HepG2 (cell line): ENCODE results near the gene COA1. TPM values are rescaled to one million over a fixed set of nuclear protein-coding genes. Genes with fewer than 3 reads are reported as not detected.

Experiments used
- CAMTA2 ChIP-seq: sonication (generic); formaldehyde crosslinking; IDR thresholded peaks from 2 replicates; pipeline ENCODE4 v1.4.0; 2020; ENCODE audit warnings: mild to moderate bottlenecking, missing genetic modification reagents, borderline replicate concordance
- MEIS2 ChIP-seq: sonication (generic); formaldehyde crosslinking; IDR thresholded peaks from 2 replicates; pipeline ENCODE4 v1.9.0; 2021; ENCODE audit warnings: mild to moderate bottlenecking, missing genetic modification reagents
- POGZ ChIP-seq: sonication (generic); formaldehyde crosslinking; IDR thresholded peaks from 2 replicates; pipeline ENCODE4 v1.4.0; 2020; ENCODE audit warnings: mild to moderate bottlenecking, missing genetic modification reagents
- SIN3A ChIP-seq: IDR thresholded peaks from 2 replicates; pipeline ENCODE4 v1.6.1; 2011; ENCODE audit warnings: low read depth, mild to moderate bottlenecking, control low read depth, low read length, borderline replicate concordance
- ZBTB46 ChIP-seq: sonication (generic); formaldehyde crosslinking; IDR thresholded peaks from 2 replicates; pipeline ENCODE4 v1.4.0; 2020; ENCODE audit warnings: mild to moderate bottlenecking, missing genetic modification reagents, borderline replicate concordance
- ZNF121 ChIP-seq: sonication (generic); formaldehyde crosslinking; IDR thresholded peaks from 2 replicates; pipeline ENCODE4 v1.5.0; 2020; ENCODE audit warnings: mild to moderate bottlenecking, missing genetic modification reagents
- ZNF672 ChIP-seq: sonication (generic); formaldehyde crosslinking; IDR thresholded peaks from 2 replicates; pipeline ENCODE4 v1.8.1; 2022; ENCODE audit warnings: missing genetic modification reagents
- ZNF770 ChIP-seq: sonication (generic); formaldehyde crosslinking; IDR thresholded peaks from 2 replicates; pipeline ENCODE4 v1.5.0; 2020; ENCODE audit warnings: mild to moderate bottlenecking, missing genetic modification reagents
- ZNF878 ChIP-seq: sonication (generic); formaldehyde crosslinking; IDR thresholded peaks from 2 replicates; pipeline ENCODE4 v1.8.1; 2023; ENCODE audit warnings: mild to moderate bottlenecking, missing genetic modification reagents, moderate library complexity
- polyA plus RNA-seq, 8 experiments: library from polyadenylated mRNA; depleted of rRNA in 3 of 8; stranded (reverse) in 7 of 8; unstranded in 1 of 8; fragments of >200 nt; fragmentation: Illumina TruSeq in 4 of 8; extraction: Trizol in 4 of 8; gene quantifications; 2 replicates each; pipeline versions ENCODE4 v1.2.1 to v1.2.3, GENCODE V29; 2011 to 2016; ENCODE audit warnings: low read depth in 4 of 8, missing spikeins in 1 of 8, mixed read lengths in 1 of 8; ENCODE audit not compliant: insufficient read depth in 1 of 8
- total RNA-seq, 5 experiments: library from RNA; depleted of rRNA; stranded (reverse); fragments of >200 nt; fragmentation: Illumina TruSeq; extraction: Trizol; gene quantifications; 2 replicates each; pipeline ENCODE4 v1.2.3, GENCODE V29; 2016; ENCODE audit warnings: low read depth in 1 of 5

The COA1 gene
- total and polyA plus RNA-seq, 2 of the 13 experiments (the other 11 are each of a cell fraction or from before 2014, with no cell fraction given): 33.2 to 65.7 TPM

GRCh38 chr7:43764807-43765491 is 35.6 kb upstream of the COA1 start (continued):
- TF ChIP-seq ZNF770 (CRISPR knock-in tag) (no peak; the same call in 1 of the 2 replicates), MEIS2 (CRISPR knock-in tag) (no peak), ZBTB46 (CRISPR knock-in tag) (no peak), ZNF672 (CRISPR knock-in tag) (no peak), ZNF121 (CRISPR knock-in tag) (peak; percentile 94), POGZ (CRISPR knock-in tag) (0 out of 2 replicates have a peak, but pooled peaks have one; percentile 19), SIN3A (no peak), CAMTA2 (CRISPR knock-in tag) (no peak), ZNF878 (0 out of 2 replicates have a peak, but pooled peaks have one; percentile 18)
